Smooth muscle cell (in vitro differentiated cells): ENCODE results near the gene SLC3A2. TPM values are rescaled to one million over a fixed set of nuclear protein-coding genes. Genes with fewer than 3 reads are reported as not detected.

Source experiments
- DNase-seq: peaks from one replicate; lab custom pipeline; 2025; ENCODE audit not compliant: unreplicated experiment; lab: John Stamatoyannopoulos, UW
- H2AFZ ChIP-seq: fragments of 200-600 bp; sonication (generic); 2 replicates; pipeline ENCODE4 v1.6.0; 2016; ENCODE audit warnings: antibody characterized with exemption, low read depth, mild to moderate bottlenecking
- H3F3A ChIP-seq: fragments of 200-600 bp; sonication (generic); 2 replicates; pipeline ENCODE4 v1.6.0; 2017; ENCODE audit warnings: antibody characterized with exemption, low read depth
- H3K27ac ChIP-seq: fragments of 200-600 bp; sonication (generic); 2 replicates; pipeline ENCODE4 v1.5.1; 2016; ENCODE audit warnings: low read depth, mild to moderate bottlenecking
- H3K27me3 ChIP-seq: fragments of 200-600 bp; sonication (generic); 2 replicates; pipeline ENCODE4 v1.6.1; 2016; ENCODE audit warnings: low read depth, mild to moderate bottlenecking
- H3K36me3 ChIP-seq: fragments of 200-600 bp; sonication (generic); 2 replicates; pipeline ENCODE4 v1.5.1; 2016; ENCODE audit warnings: low read depth
- H3K4me1 ChIP-seq: fragments of 200-600 bp; sonication (generic); 2 replicates; pipeline ENCODE4 v1.5.1; 2016; ENCODE audit warnings: low read depth
- H3K4me2 ChIP-seq: fragments of 200-600 bp; sonication (generic); 2 replicates; pipeline ENCODE4 v1.6.0; 2016; ENCODE audit warnings: mild to moderate bottlenecking
- H3K4me3 ChIP-seq: fragments of 200-600 bp; sonication (generic); 2 replicates; pipeline ENCODE4 v1.5.1; 2016; ENCODE audit warnings: mild to moderate bottlenecking
- H3K79me2 ChIP-seq: fragments of 200-600 bp; sonication (generic); 2 replicates; pipeline ENCODE4 v1.6.0; 2016; ENCODE audit warnings: low read depth, mild to moderate bottlenecking
- H3K9ac ChIP-seq: fragments of 200-600 bp; sonication (generic); 2 replicates; pipeline ENCODE4 v1.6.0; 2016; ENCODE audit warnings: low read depth
- H3K9me3 ChIP-seq: fragments of 200-600 bp; sonication (generic); replicated peaks from 2 replicates; pipeline ENCODE4 v1.5.1; 2016; ENCODE audit warnings: low read depth
- H4K20me1 ChIP-seq: fragments of 200-600 bp; sonication (generic); 2 replicates; pipeline ENCODE4 v1.6.0; 2016; ENCODE audit warnings: low read depth
- WGBS: methylation state at CpG from one replicate; pipeline ENCODE4 v1.1.7; 2016; ENCODE audit warnings: low lambda C conversion rate; 5-methylcytosine and 5-hydroxymethylcytosine counted together
- polyA plus RNA-seq: library from polyadenylated mRNA; unstranded; fragments of >200 nt; fragmentation: Nextera tagmentation; extraction: Ambion mirVana; gene quantifications from 2 replicates; pipeline ENCODE4 v1.2.1, GENCODE V29; 2016
- total RNA-seq: library from RNA; depleted of rRNA; stranded (reverse); fragments of >200 nt; gene quantifications from 2 replicates; pipeline ENCODE4 v1.2.3, GENCODE V29; 2014
- TF ChIP-seq, protein P1 (sequence below): fragments of 200-600 bp; sonication (generic); IDR thresholded peaks from 2 replicates; pipeline ENCODE4 v1.5.1; 2017; ENCODE audit warnings: borderline replicate concordance, mild to moderate bottlenecking, antibody characterized with exemption; ENCODE audit not compliant: insufficient read depth, poor library complexity, severe bottlenecking

SLC3A2 gene
- total and polyA plus RNA-seq, 2 experiments from 2014 or later, result 179 to 181 TPM

DNA sequence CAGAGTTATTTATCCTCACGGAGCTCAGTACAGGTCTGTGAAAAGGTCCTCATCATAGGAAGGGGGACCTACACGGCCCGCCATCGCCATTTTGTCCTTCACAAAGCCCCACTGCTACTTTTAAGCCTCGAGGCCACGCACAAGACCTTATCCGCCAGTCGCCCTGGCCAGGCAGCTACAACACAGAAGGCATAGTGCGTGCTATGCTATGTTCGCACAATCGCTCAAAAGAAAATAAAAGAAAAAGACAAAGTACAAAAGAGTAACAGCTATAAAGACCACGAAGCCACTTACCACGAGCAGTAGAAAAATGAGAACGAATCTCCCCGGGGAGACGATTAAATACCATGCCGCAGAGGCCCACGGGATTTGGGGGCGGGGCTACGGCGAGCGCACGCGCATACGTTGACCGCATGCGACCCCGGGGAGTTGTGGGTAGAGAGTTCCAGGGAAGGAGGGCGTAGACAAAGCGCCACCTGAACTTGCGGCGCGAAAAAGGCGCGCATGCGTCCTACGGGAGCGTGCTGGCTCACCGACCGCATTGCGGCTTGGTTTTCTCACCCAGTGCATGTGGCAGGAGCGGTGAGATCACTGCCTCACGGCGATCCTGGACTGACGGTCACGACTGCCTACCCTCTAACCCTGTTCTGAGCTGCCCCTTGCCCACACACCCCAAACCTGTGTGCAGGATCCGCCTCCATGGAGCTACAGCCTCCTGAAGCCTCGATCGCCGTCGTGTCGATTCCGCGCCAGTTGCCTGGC, 24.9 kb upstream of the SLC3A2 start:
- Histone ChIP-seq H3K4me1 (peaks cover 39% of the 10 kb centered on the region), H3K27ac (peak overlapping the region; percentile 93), H3K9me3 (no peaks in the 10 kb centered on the region), H3K36me3 (peaks cover 16% of the 10 kb centered on the region), H3F3A (peaks cover 65% of the 10 kb centered on the region), H3K79me2 (peaks cover 30% of the 10 kb centered on the region), H3K9ac (peak overlapping the region; percentile 88), H4K20me1 (peaks cover 41% of the 10 kb centered on the region), H2AFZ (peak overlapping the region; percentile 89), H3K27me3 (no peaks in the 10 kb centered on the region), H3K4me2 (peak overlapping the region; percentile 96), H3K4me3 (peak overlapping the region; percentile 73)
- TF ChIP-seq, protein P1, sequence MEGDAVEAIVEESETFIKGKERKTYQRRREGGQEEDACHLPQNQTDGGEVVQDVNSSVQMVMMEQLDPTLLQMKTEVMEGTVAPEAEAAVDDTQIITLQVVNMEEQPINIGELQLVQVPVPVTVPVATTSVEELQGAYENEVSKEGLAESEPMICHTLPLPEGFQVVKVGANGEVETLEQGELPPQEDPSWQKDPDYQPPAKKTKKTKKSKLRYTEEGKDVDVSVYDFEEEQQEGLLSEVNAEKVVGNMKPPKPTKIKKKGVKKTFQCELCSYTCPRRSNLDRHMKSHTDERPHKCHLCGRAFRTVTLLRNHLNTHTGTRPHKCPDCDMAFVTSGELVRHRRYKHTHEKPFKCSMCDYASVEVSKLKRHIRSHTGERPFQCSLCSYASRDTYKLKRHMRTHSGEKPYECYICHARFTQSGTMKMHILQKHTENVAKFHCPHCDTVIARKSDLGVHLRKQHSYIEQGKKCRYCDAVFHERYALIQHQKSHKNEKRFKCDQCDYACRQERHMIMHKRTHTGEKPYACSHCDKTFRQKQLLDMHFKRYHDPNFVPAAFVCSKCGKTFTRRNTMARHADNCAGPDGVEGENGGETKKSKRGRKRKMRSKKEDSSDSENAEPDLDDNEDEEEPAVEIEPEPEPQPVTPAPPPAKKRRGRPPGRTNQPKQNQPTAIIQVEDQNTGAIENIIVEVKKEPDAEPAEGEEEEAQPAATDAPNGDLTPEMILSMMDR, result no peak
- DNase-seq, result peak; percentile 91
- WGBS, result under 1% methylated on average over 54 of the region's 54 CpGs

DNA sequence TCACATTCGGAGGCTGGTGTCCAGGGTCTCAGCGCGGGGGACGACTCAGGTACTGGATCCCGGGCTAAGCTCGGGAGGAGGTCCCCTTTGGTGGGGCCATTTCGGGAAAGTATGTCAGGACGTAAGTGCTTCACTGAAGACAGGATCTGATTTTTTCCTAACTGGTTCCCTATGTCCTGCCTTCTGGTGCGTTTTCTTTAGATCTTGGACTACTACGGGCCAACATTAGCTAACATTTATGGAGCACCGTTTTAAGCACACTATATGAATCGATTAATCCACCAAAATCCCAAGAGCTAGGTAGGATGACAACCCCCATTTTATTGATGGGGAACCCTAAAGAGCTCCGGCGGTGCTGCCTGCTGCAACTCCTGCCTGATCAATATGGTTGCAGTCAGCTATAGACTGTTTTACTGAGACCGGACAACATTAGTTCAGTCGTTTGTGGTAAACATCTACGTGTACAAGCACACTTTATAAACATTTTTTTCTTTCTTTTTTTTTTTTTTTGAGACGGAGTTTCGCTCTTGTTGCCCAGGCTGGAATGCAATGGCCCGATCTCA, 24.3 kb upstream of the SLC3A2 start:
- H4K20me1 ChIP-seq, result peaks cover 41% of the 10 kb centered on the region
- H3K27me3 ChIP-seq, result no peaks in the 10 kb centered on the region
- peak overlapping the region; percentile 89 for H2AFZ ChIP-seq
- H3K4me3 ChIP-seq, result peak overlapping the region; percentile 73
- H3F3A ChIP-seq, result peaks cover 62% of the 10 kb centered on the region
- H3K4me1 ChIP-seq, result peaks cover 44% of the 10 kb centered on the region
- H3K4me2 ChIP-seq, result peak overlapping the region; percentile 96
- DNase-seq, result no peak
- peaks cover 16% of the 10 kb centered on the region for H3K36me3 ChIP-seq
- H3K79me2 ChIP-seq, result peaks cover 30% of the 10 kb centered on the region
- WGBS, result 2% methylated on average over 20 of the region's 20 CpGs
- H3K9ac ChIP-seq, result peak overlapping the region; percentile 88
- H3K27ac ChIP-seq, result peak overlapping the region; percentile 93
- H3K9me3 ChIP-seq, result no peaks in the 10 kb centered on the region
- TF ChIP-seq, protein P1, result no peak

GRCh38 chr11:62857541-62857982, 23.1 kb upstream of the SLC3A2 start:
- Histone ChIP-seq H2AFZ (peak overlapping the region; percentile 42), H3F3A (peaks cover 53% of the 10 kb centered on the region), H3K4me2 (peak overlapping the region; percentile 96), H3K79me2 (peaks cover 35% of the 10 kb centered on the region), H3K4me1 (peaks cover 45% of the 10 kb centered on the region), H3K4me3 (peak overlapping the region; percentile 15), H3K36me3 (peaks cover 10% of the 10 kb centered on the region), H3K9ac (peak overlapping the region; percentile 36), H3K9me3 (no peaks in the 10 kb centered on the region), H4K20me1 (peaks cover 30% of the 10 kb centered on the region), H3K27me3 (no peaks in the 10 kb centered on the region), H3K27ac (peak overlapping the region; percentile 93)
- WGBS, result 22% methylated on average over 2 of the region's 2 CpGs
- no peak for DNase-seq
- TF ChIP-seq, protein P1, result no peak
